ENCODE data around the gene ENSA.
"Not testable (repeated sequence)": the region's sequence is repeated elsewhere in the genome, so short reads cannot be mapped to it uniquely, and the experiment has no call there.

The ENSA gene

DNA sequence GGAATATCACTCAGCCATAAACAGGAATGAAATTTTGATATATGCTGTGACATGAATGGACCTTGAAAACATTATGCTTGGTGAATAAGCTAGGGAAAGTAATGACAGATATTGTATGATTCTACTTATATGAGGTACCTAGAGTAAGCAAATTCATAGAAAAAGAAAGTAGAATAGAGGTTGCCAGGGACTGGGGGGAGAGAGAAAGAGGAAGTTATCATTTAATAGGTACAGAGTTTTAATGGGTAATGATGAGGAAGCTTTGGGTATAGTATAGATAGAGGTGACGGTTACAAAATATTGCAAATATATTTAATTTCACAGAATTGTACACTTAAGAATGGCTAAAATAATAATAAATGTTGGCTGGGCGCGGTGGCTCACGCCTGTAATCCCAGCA lies 31.2 kb upstream of the ENSA start:
- Histone ChIP-seq H3K4me3 (ENCODE audit: insufficient read depth, low read length, poor library complexity, severe bottlenecking) (no peak overlapping the region), H3K9me2 (replicated peaks; ENCODE audit: insufficient read depth, low read length) (no peaks in the 10 kb centered on the region), H3K27ac (ENCODE audit: low read depth, low read length) (no peak overlapping the region), H4K20me1 (ENCODE audit: low read depth, low read length) (no peaks in the 10 kb centered on the region), H3K79me2 (ENCODE audit: insufficient read depth, low read length) (no peaks in the 10 kb centered on the region), H3K4me2 (ENCODE audit: low read depth, low read length, poor library complexity, severe bottlenecking) (no peak overlapping the region), H3K27me3 (ENCODE audit: low read length) (no peaks in the 10 kb centered on the region), H3F3A (ENCODE audit: insufficient read depth) (no peaks in the 10 kb centered on the region), H3K9me3 (ENCODE audit: insufficient read depth, low read length) (no peaks in the 10 kb centered on the region), H3K36me3 (ENCODE audit: low read length) (peaks cover 21% of the 10 kb centered on the region; the same call in 1 of the 2 replicates), H2AFZ (ENCODE audit: low read depth, low read length, severe bottlenecking) (no peak overlapping the region), H3K9ac (ENCODE audit: low read length) (no peak overlapping the region)
- no peak for TF ChIP-seq EZH2phosphoT487 (conservative IDR thresholded peaks at IDR 0.05; ENCODE audit: low read length)
- TF ChIP-seq, protein P1, sequence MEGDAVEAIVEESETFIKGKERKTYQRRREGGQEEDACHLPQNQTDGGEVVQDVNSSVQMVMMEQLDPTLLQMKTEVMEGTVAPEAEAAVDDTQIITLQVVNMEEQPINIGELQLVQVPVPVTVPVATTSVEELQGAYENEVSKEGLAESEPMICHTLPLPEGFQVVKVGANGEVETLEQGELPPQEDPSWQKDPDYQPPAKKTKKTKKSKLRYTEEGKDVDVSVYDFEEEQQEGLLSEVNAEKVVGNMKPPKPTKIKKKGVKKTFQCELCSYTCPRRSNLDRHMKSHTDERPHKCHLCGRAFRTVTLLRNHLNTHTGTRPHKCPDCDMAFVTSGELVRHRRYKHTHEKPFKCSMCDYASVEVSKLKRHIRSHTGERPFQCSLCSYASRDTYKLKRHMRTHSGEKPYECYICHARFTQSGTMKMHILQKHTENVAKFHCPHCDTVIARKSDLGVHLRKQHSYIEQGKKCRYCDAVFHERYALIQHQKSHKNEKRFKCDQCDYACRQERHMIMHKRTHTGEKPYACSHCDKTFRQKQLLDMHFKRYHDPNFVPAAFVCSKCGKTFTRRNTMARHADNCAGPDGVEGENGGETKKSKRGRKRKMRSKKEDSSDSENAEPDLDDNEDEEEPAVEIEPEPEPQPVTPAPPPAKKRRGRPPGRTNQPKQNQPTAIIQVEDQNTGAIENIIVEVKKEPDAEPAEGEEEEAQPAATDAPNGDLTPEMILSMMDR (IDR thresholded peaks at IDR 0.05; ENCODE audit: insufficient read depth, low read length, poor library complexity, severe bottlenecking): no peak

- H2AFZ ChIP-seq (ENCODE audit: low read depth, low read length, severe bottlenecking); H3K4me3 ChIP-seq (ENCODE audit: insufficient read depth, low read length, poor library complexity, severe bottlenecking); H3K27ac ChIP-seq (ENCODE audit: low read depth, low read length); H3K4me2 ChIP-seq (ENCODE audit: low read depth, low read length, poor library complexity, severe bottlenecking); H3K9me2 ChIP-seq (replicated peaks; ENCODE audit: insufficient read depth, low read length); H3K9ac ChIP-seq (ENCODE audit: low read length); H3K27me3 ChIP-seq (ENCODE audit: low read length); H3K79me2 ChIP-seq (ENCODE audit: insufficient read depth, low read length); H3F3A ChIP-seq (ENCODE audit: insufficient read depth); H4K20me1 ChIP-seq (ENCODE audit: low read depth, low read length); H3K9me3 ChIP-seq (ENCODE audit: insufficient read depth, low read length): not testable (repeated sequence)
- peaks cover 14% of the 10 kb centered on the region; the same call in 1 of the 2 replicates for H3K36me3 ChIP-seq (ENCODE audit: low read length)
Measured at GRCh38 chr1:150657064-150657463, 27.7 kb upstream of the ENSA start.

- H4K20me1 ChIP-seq (ENCODE audit: low read depth, low read length); H3K27ac ChIP-seq (ENCODE audit: low read depth, low read length); H3K9ac ChIP-seq (ENCODE audit: low read length); H3K36me3 ChIP-seq (ENCODE audit: low read length); H2AFZ ChIP-seq (ENCODE audit: low read depth, low read length, severe bottlenecking); H3K4me2 ChIP-seq (ENCODE audit: low read depth, low read length, poor library complexity, severe bottlenecking); H3F3A ChIP-seq (ENCODE audit: insufficient read depth); H3K4me3 ChIP-seq (ENCODE audit: insufficient read depth, low read length, poor library complexity, severe bottlenecking); H3K27me3 ChIP-seq (ENCODE audit: low read length); H3K9me2 ChIP-seq (replicated peaks; ENCODE audit: insufficient read depth, low read length); H3K9me3 ChIP-seq (ENCODE audit: insufficient read depth, low read length); H3K79me2 ChIP-seq (ENCODE audit: insufficient read depth, low read length): not testable (repeated sequence)
Measured at GRCh38 chr1:150654635-150655034, 25.2 kb upstream of the ENSA start.

GRCh38 chr1:150650193-150650592 lies 20.8 kb upstream of the ENSA start:
- TF ChIP-seq, protein P1 (IDR thresholded peaks at IDR 0.05; ENCODE audit: insufficient read depth, low read length, poor library complexity, severe bottlenecking): no peak
- no peak for TF ChIP-seq EZH2phosphoT487 (conservative IDR thresholded peaks at IDR 0.05; ENCODE audit: low read length)
- no peak overlapping the region for H3K4me3 ChIP-seq (ENCODE audit: insufficient read depth, low read length, poor library complexity, severe bottlenecking)
- no peaks in the 10 kb centered on the region for H3K27me3 ChIP-seq (ENCODE audit: low read length)
- no peak overlapping the region for H3K9ac ChIP-seq (ENCODE audit: low read length)
- H3K79me2 ChIP-seq (ENCODE audit: insufficient read depth, low read length): no peaks in the 10 kb centered on the region
- peaks cover 6% of the 10 kb centered on the region; the same call in 1 of the 2 replicates for H3F3A ChIP-seq (ENCODE audit: insufficient read depth)
- H3K27ac ChIP-seq (ENCODE audit: low read depth, low read length): no peak overlapping the region
- H4K20me1 ChIP-seq (ENCODE audit: low read depth, low read length): no peaks in the 10 kb centered on the region
- no peaks in the 10 kb centered on the region for H3K36me3 ChIP-seq (ENCODE audit: low read length)
- H3K4me2 ChIP-seq (ENCODE audit: low read depth, low read length, poor library complexity, severe bottlenecking): no peak overlapping the region
- H3K9me2 ChIP-seq (replicated peaks; ENCODE audit: insufficient read depth, low read length): no peaks in the 10 kb centered on the region
- H3K9me3 ChIP-seq (ENCODE audit: insufficient read depth, low read length): no peaks in the 10 kb centered on the region
- no peak overlapping the region for H2AFZ ChIP-seq (ENCODE audit: low read depth, low read length, severe bottlenecking)
